H1 (cell line): ENCODE data around the gene ELFN2. TPM values are rescaled to one million over a fixed set of nuclear protein-coding genes. Genes with fewer than 3 reads are reported as not detected.
A peak's percentile ranks its signal among the peaks of the same experiment; 100 is the strongest.

Source experiments
- CTCF ChIA-PET: fragments of 300-600 bp; sonication (Branson Sonifier 250); formaldehyde crosslinking; loops from one replicate; lab custom pipeline; 2021; ENCODE audit not compliant: partially characterized antibody; lab: Charles Lee
- POLR2A ChIA-PET: fragments of 300-600 bp; sonication (Branson Sonifier 250); formaldehyde crosslinking; loops from one replicate; lab custom pipeline; 2021; ENCODE audit warnings: inconsistent platforms; ENCODE audit not compliant: partially characterized antibody; lab: Charles Lee
- DNase-seq, 2 experiments: peaks; one replicate each; pipeline versions ENCODE4 v3.0.0 to v3.0.0-alpha.2; 2010 to 2022; ENCODE audit warnings: low spot score in 2 of 2, low read depth in 1 of 2, mixed read lengths in 1 of 2
- FAIRE-seq: peaks from 2 replicates; lab custom pipeline; 2011; peaks lifted over from hg19 to GRCh38; lab: Jason Lieb, UNC
- H2AFZ ChIP-seq: 2 replicates; pipeline ENCODE4 v1.8.1; 2012; ENCODE audit warnings: low read length, inconsistent platforms
- H2AK5ac ChIP-seq: 2 replicates; pipeline ENCODE4 v1.6.1; 2013; ENCODE audit warnings: low read depth, low read length
- H2BK120ac ChIP-seq: replicated peaks from 2 replicates; pipeline ENCODE3; 2013; ENCODE audit warnings: low read depth, low read length, inconsistent platforms
- H2BK12ac ChIP-seq: 2 replicates; pipeline ENCODE4 v1.6.1; 2013; ENCODE audit warnings: low read depth, low read length
- H2BK15ac ChIP-seq: 2 replicates; pipeline ENCODE4 v1.6.1; 2013; ENCODE audit warnings: low read length
- H2BK20ac ChIP-seq: 2 replicates; pipeline ENCODE4 v1.6.1; 2013; ENCODE audit warnings: low read length
- H2BK5ac ChIP-seq: 2 replicates; pipeline ENCODE4 v1.6.1; 2013; ENCODE audit warnings: low read depth, low read length
- H3K14ac ChIP-seq: 2 replicates; pipeline ENCODE4 v1.6.1; 2013; ENCODE audit warnings: inconsistent platforms; ENCODE audit not compliant: insufficient read length
- H3K18ac ChIP-seq: 2 replicates; pipeline ENCODE4 v1.6.1; 2013; ENCODE audit warnings: low read length; ENCODE audit errors: extremely low read depth
- H3K23ac ChIP-seq: 2 replicates; pipeline ENCODE4 v1.6.1; 2013; ENCODE audit warnings: inconsistent platforms; ENCODE audit not compliant: insufficient read length
- H3K23me2 ChIP-seq: 2 replicates; pipeline ENCODE4 v1.6.1; 2013; ENCODE audit warnings: low read depth, low read length
- H3K27ac ChIP-seq: 2 replicates; pipeline ENCODE4 v1.6.1; 2011; ENCODE audit warnings: low read depth, low read length, inconsistent platforms
- H3K27me3 ChIP-seq, 4 experiments: replicated peaks in 1 of 4; 1 replicate in 1 of 4; 2 replicates in 3 of 4; pipeline versions ENCODE4 v1.6.1 to v1.8.1; 2011 to 2013; ENCODE audit warnings: low read length in 3 of 4, mild to moderate bottlenecking in 3 of 4, inconsistent platforms in 2 of 4, mixed read lengths in 2 of 4, moderate library complexity in 1 of 4; ENCODE audit not compliant: control insufficient read depth in 3 of 4, insufficient read depth in 3 of 4; ENCODE audit errors: extremely low read depth in 1 of 4
- H3K36me3 ChIP-seq, 4 experiments: 2 replicates each; pipeline versions ENCODE4 v1.6.1 to v1.8.1; 2011 to 2013; ENCODE audit warnings: mild to moderate bottlenecking in 4 of 4, low read length in 3 of 4, moderate library complexity in 2 of 4, control low read depth in 1 of 4, inconsistent platforms in 1 of 4; ENCODE audit not compliant: insufficient read depth in 4 of 4, control insufficient read depth in 2 of 4
- H3K4ac ChIP-seq: replicated peaks from 2 replicates; pipeline ENCODE3; 2013; ENCODE audit warnings: low read length, low read depth, mixed read lengths, inconsistent platforms; ENCODE audit not compliant: insufficient read length
- H3K4me1 ChIP-seq, 4 experiments: replicated peaks in 1 of 4; 1 replicate in 1 of 4; 2 replicates in 3 of 4; pipeline versions ENCODE4 v1.6.1 to v1.8.1; 2011 to 2013; ENCODE audit warnings: low read length in 3 of 4, inconsistent platforms in 2 of 4, mixed read lengths in 1 of 4; ENCODE audit not compliant: insufficient read depth in 4 of 4, control insufficient read depth in 3 of 4
- H3K4me2 ChIP-seq, 2 experiments: 2 replicates each; pipeline versions ENCODE4 v1.6.1 to v1.8.1; 2011 to 2013; ENCODE audit warnings: low read depth in 2 of 2, low read length in 2 of 2, control low read depth in 1 of 2, inconsistent platforms in 1 of 2, mild to moderate bottlenecking in 1 of 2; ENCODE audit not compliant: insufficient read depth in 1 of 2
- H3K4me3 ChIP-seq, 4 experiments: fragments of 200-600, 300-600 bp in 1 of 4; sonication (generic), shearing (Covaris generic), sonication (Bioruptor Twin) in 1 of 4; 2 replicates each; pipeline versions ENCODE4 v1.5.1 to v1.8.1; 2011 to 2016; ENCODE audit warnings: low read length in 4 of 4, low read depth in 3 of 4, control low read depth in 2 of 4, inconsistent platforms in 2 of 4, mild to moderate bottlenecking in 2 of 4, mixed read lengths in 1 of 4, moderate library complexity in 1 of 4; ENCODE audit not compliant: insufficient read depth in 2 of 4; ENCODE audit errors: extremely low read depth in 1 of 4
- H3K56ac ChIP-seq: replicated peaks from 2 replicates; pipeline ENCODE3; 2013; ENCODE audit warnings: low read depth, mild to moderate bottlenecking, mixed read lengths, low read length, inconsistent platforms; ENCODE audit not compliant: insufficient read length
- H3K79me1 ChIP-seq: 2 replicates; pipeline ENCODE4 v1.6.1; 2013; ENCODE audit warnings: low read depth, low read length, control low read depth
- H3K79me2 ChIP-seq, 2 experiments: 2 replicates each; pipeline versions ENCODE4 v1.6.1 to v1.8.1; 2012 to 2013; ENCODE audit warnings: low read length in 2 of 2, mild to moderate bottlenecking in 2 of 2, inconsistent platforms in 1 of 2; ENCODE audit not compliant: insufficient read depth in 2 of 2, control insufficient read depth in 1 of 2
- H3K9ac ChIP-seq, 4 experiments: replicated peaks in 1 of 4; 1 replicate in 1 of 4; 2 replicates in 3 of 4; pipeline versions ENCODE4 v1.6.1 to v1.8.1; 2011 to 2013; ENCODE audit warnings: low read depth in 3 of 4, low read length in 3 of 4, control low read depth in 2 of 4, mild to moderate bottlenecking in 2 of 4, moderate library complexity in 2 of 4, inconsistent platforms in 1 of 4; ENCODE audit errors: extremely low read depth in 1 of 4
- H3K9me3 ChIP-seq, 2 experiments: 2 replicates each; pipeline versions ENCODE4 v1.6.1 to v1.8.1; 2012 to 2013; ENCODE audit warnings: mild to moderate bottlenecking in 2 of 2, moderate library complexity in 2 of 2, control low read depth in 1 of 2, inconsistent platforms in 1 of 2, low read depth in 1 of 2, low read length in 1 of 2, mixed read lengths in 1 of 2; ENCODE audit not compliant: insufficient read depth in 2 of 2
- H4K20me1 ChIP-seq, 2 experiments: replicated peaks in 1 of 2; 2 replicates each; pipeline versions ENCODE3 to v1.8.1; 2011 to 2013; ENCODE audit warnings: inconsistent platforms in 2 of 2, low read length in 2 of 2, mild to moderate bottlenecking in 1 of 2; ENCODE audit not compliant: insufficient read depth in 2 of 2, control insufficient read depth in 1 of 2
- H4K5ac ChIP-seq: 2 replicates; pipeline ENCODE4 v1.6.1; 2013; ENCODE audit warnings: low read length, low read depth, mixed read lengths, inconsistent platforms; ENCODE audit not compliant: insufficient read length
- H4K8ac ChIP-seq: 2 replicates; pipeline ENCODE4 v1.8.0; 2013; ENCODE audit warnings: mild to moderate bottlenecking, moderate library complexity, low read length, inconsistent platforms; ENCODE audit not compliant: insufficient read depth; ENCODE audit errors: extremely low read depth
- H4K91ac ChIP-seq: replicated peaks from 2 replicates; pipeline ENCODE3; 2013; ENCODE audit warnings: low read length, mixed read lengths, inconsistent platforms; ENCODE audit not compliant: insufficient read length
- CREB1 ChIP-seq: IDR thresholded peaks from 2 replicates; pipeline ENCODE4 v1.6.1; 2012; ENCODE audit warnings: inconsistent platforms
- SP2 ChIP-seq: IDR thresholded peaks from 2 replicates; pipeline ENCODE4 v1.6.1; 2012; ENCODE audit warnings: mild to moderate bottlenecking, low read length, inconsistent platforms
- WGBS, 2 experiments: shearing (Covaris generic) in 1 of 2; methylation state at CpG; one replicate each; pipeline versions ENCODE4 v1.1.6 to v1.1.7; 2013 to 2015; ENCODE audit warnings: low lambda C conversion rate in 2 of 2, mixed read lengths in 2 of 2, inconsistent platforms in 1 of 2, low coverage in 1 of 2, missing lambda C conversion rate in 1 of 2; ENCODE audit not compliant: insufficient replicate concordance in 2 of 2, insufficient coverage in 1 of 2, insufficient read length in 1 of 2; ENCODE audit errors: extremely low coverage in 1 of 2, missing lambda C conversion rate in 1 of 2; 5-methylcytosine and 5-hydroxymethylcytosine counted together
- polyA plus RNA-seq, 7 experiments: library from polyadenylated mRNA; depleted of rRNA in 3 of 7; stranded (reverse) in 5 of 7; unstranded in 2 of 7; fragments of >200 nt in 5 of 7; fragments of 200-250 nt in 2 of 7; gene quantifications; 1 replicate in 5 of 7; 2 replicates in 1 of 7; 4 replicates in 1 of 7; pipeline versions ENCODE4 v1.2.1 to v1.2.3, GENCODE V29; 2011 to 2013; ENCODE audit warnings: missing spikeins in 2 of 7, mixed read lengths in 2 of 7
- total RNA-seq: library from RNA; stranded (reverse); fragmentation: NEBNext Ultra II Directional; extraction: Animal tissue kit (Norgen Biotek cat#: 25700); gene quantifications from 2 replicates; pipeline ENCODE4 v1.2.1, GENCODE V29; 2021

ELFN2 gene
- total and polyA plus RNA-seq, 2 of the 8 experiments (the other 6 are each of a cell fraction or from before 2014, with no cell fraction given), result 0.63 to 0.88 TPM

GRCh38 chr22:37425369-37425768 lies 1.9 kb downstream of the ELFN2 start:
- Histone ChIP-seq H3K36me3 (no peaks in the 10 kb centered on the region), H2AK5ac (no peak overlapping the region), H3K4me2 (peak overlapping the region; percentile 66 to 86), H3K14ac (no peak overlapping the region), H4K8ac (no peak overlapping the region), H3K23me2 (peaks cover 13% of the 10 kb centered on the region; the same call in 1 of the 2 replicates), H3K23ac (no peak overlapping the region), H3K27ac (no peak overlapping the region), H3K4me1 (peaks cover 3 to 33% (median 16%) of the 10 kb centered on the region in 4 experiments), H2BK12ac (peak overlapping the region; percentile 84; the same call in 1 of the 2 replicates), H2BK15ac (no peak overlapping the region), H2BK120ac (no peak overlapping the region), H4K20me1 (peaks cover 3 to 8% of the 10 kb centered on the region in 2 experiments), H3K79me2 (no peaks in the 10 kb centered on the region), H4K91ac (no peak overlapping the region), H3K56ac (no peak overlapping the region), H3K27me3 (peaks cover 29 to 62% (median 54%) of the 10 kb centered on the region in 4 experiments), H4K5ac (no peak overlapping the region), H2AFZ (no peak overlapping the region), H3K9me3 (no peaks in the 10 kb centered on the region), H3K18ac (no peak overlapping the region; the same call in 1 of the 2 replicates), H2BK5ac (no peak overlapping the region), H3K9ac (no peak overlapping the region), H3K4ac (no peak overlapping the region), H2BK20ac (0 out of 2 replicates have a peak overlapping the region, but pooled peaks have one; percentile 35), H3K4me3 (peak overlapping the region in 1 of 4 experiments; percentile 70; a peak in 1 of 8 replicates), H3K79me1 (no peaks in the 10 kb centered on the region)
- FAIRE-seq, result no peak
- WGBS, 2 experiments, result 91% methylated on average over 11 of the region's 11 CpGs; no CpG with 5 or more reads in 1 of the 2 experiments
- ChIA-PET POLR2A (interaction anchor here (0.9 kb wide), 1 partner anchor 8 kb away, joined by 4 read pairs; no protein-coding TSS in a partner anchor), CTCF (interaction anchor here (0.9 to 1.7 kb wide), 7 partner anchors 47 to 158 kb away, joined by 3 to 13 read pairs (median 4); no protein-coding TSS in a partner anchor)
- no peak for DNase-seq
- TF ChIP-seq SP2 (no peak), CREB1 (peak; percentile 20; the same call in 1 of the 2 replicates)
